Measurements from ENCODE around the gene FRAT1. TPM values are rescaled to one million over a fixed set of nuclear protein-coding genes. Genes with fewer than 3 reads are reported as not detected.
"Not testable (repeated sequence)": the region's sequence is repeated elsewhere in the genome, so short reads cannot be mapped to it uniquely, and the experiment has no call there.

Gene FRAT1, protein sequence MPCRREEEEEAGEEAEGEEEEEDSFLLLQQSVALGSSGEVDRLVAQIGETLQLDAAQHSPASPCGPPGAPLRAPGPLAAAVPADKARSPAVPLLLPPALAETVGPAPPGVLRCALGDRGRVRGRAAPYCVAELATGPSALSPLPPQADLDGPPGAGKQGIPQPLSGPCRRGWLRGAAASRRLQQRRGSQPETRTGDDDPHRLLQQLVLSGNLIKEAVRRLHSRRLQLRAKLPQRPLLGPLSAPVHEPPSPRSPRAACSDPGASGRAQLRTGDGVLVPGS
- 2.0 and 2.5 TPM in 2 replicates for total RNA-seq

DNA sequence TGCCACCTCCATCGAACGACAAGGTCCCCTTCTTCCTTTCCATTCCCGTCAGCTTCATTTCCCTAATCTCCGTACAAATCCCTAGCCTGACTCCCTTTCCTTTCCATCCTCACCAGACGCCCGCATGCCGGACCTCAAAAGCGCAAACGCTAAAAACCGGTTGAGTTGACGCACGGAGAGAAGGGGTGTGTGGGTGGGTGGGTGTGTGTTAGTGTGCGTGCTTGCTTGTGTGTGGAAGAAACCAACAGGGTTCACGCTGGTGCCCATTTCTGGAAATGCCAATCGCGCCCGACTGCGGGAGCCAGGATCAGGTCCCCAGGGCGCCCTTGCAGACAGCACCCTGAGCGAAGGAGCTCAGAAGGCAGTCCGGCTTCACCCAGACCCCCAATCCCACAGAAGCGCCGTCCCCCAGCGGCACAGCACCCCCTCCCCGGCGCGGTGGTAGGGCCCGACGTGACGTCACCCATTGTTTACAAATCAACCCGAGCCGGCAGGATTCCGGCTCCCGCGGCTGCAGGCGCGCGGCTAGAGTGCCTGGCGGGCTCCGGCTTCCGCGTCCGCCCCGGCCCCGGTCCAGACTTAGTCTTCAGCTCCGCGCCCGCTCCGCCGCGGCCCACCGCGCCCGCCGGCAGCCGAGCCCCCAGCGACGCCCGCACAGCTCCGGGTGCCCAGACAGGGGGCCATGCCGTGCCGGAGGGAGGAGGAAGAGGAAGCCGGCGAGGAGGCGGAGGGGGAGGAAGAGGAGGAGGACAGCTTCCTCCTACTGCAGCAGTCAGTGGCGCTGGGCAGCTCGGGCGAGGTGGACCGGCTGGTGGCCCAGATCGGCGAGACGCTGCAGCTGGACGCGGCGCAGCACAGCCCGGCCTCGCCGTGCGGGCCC is at the start of gene FRAT1:
TSS of gene FRAT1 (plus strand) at position 500 of the 880 bp plus-strand sequence. CDS start at position 683, 183 bp downstream.
- intact Hi-C loops (cut with micrococcal nuclease) = loop anchor here (1.0 to 5.0 kb wide), 2 partner anchors 27 to 178 kb away; partner anchors contain the start of genes ARHGAP19, MMS19 and UBTD1
- H3K9me3 Mint-ChIP-seq = no peaks in the 10 kb centered on the region
- peaks cover 23% of the 10 kb centered on the region for H3K4me1 Mint-ChIP-seq
- H3K36me3 Mint-ChIP-seq (ENCODE audit: low read depth) = peaks cover 6% of the 10 kb centered on the region
- peak within 1 kb of the TSS; percentile 99 for H3K27ac Mint-ChIP-seq
- peak; percentile 97 for DNase-seq
- H3K27me3 Mint-ChIP-seq = peaks cover 12% of the 10 kb centered on the region
- H3K4me3 Mint-ChIP-seq = peak within 1 kb of the TSS; percentile 92

DNA sequence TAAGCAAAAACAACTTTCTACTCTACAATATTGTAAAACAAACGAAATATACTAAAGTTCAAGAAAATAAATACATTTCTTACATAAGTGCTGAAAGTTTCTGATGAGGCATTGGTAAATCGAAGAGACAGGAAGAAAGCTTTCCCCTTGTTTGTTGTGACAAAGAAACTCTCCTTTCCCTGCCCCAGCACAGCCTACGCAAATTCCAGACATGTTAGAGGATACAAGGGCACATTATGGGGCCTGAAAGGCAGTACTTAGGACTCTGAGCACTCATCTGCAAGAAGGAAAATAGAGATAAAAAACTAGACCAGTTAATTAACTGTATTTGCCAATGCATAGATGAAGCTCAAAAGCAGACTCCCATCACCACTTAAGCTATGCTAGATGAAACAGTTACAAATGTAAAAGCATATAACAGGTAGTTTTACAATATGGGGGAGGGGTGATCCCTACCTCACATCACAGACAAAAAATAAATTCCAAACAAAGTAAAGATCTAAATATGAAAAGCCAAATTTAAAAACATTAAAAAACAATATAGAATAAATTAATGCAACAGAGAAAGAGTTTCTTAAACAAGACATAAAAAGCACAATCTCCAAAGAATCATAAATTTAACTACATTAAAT is 48.4 kb upstream of the FRAT1 start:
- Mint-ChIP-seq H3K27ac (no peak overlapping the region), H3K9me3 (no peaks in the 10 kb centered on the region), H3K4me1 (peaks cover 10% of the 10 kb centered on the region), H3K4me3 (no peak overlapping the region), H3K27me3 (no peaks in the 10 kb centered on the region), H3K36me3 (ENCODE audit: low read depth) (peaks cover 9% of the 10 kb centered on the region)
- intact Hi-C loops (cut with micrococcal nuclease) = no loop called here
- no peak for DNase-seq

DNA sequence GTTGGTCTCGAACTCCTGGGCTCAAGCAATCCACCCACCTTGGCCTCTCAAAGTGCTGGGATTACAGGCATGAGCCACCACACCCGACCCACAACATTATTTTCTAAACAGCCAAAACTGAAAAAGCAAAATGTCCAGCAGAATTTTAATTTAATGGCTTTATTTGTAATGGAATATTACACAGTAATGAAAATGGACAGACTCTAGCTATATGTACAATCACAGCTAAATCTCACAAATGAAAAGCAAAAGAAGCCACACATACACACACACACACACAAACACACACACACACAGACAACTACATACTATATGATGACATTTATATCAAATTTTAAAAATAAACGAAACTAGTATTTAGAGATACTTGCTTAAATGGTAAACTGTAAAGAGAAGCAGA is 45.4 kb upstream of the FRAT1 start:
- intact Hi-C loops (cut with micrococcal nuclease) = no loop called here
- H3K27me3 Mint-ChIP-seq = no peaks in the 10 kb centered on the region
- H3K4me1 Mint-ChIP-seq = peaks cover 7% of the 10 kb centered on the region
- no peak overlapping the region for H3K27ac Mint-ChIP-seq
- no peaks in the 10 kb centered on the region for H3K36me3 Mint-ChIP-seq (ENCODE audit: low read depth)
- H3K9me3 Mint-ChIP-seq = no peaks in the 10 kb centered on the region
- DNase-seq = no peak
- H3K4me3 Mint-ChIP-seq = no peak overlapping the region

DNA sequence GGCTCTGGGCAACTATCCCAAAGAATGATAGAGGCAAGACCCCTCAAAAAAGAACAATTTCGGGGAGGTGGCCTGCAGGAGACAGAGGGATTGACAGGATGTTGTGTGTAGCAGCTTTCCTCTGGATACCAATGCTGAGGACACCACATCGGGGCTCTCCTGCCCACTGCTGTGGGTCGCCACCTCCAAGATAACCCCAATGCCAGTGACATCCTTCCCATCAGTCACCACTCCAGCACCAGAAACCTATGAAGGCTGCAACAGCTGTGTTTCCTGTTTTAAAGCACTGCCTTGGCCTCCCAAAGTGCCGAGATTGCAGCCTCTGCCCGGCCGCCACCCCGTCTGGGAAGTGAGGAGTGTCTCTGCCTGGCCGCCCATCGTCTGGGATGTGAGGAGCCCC is 44.2 kb upstream of the FRAT1 start:
- DNase-seq = no peak
- Mint-ChIP-seq H3K9me3 (no peaks in the 10 kb centered on the region), H3K4me3 (no peak overlapping the region), H3K36me3 (ENCODE audit: low read depth) (no peaks in the 10 kb centered on the region), H3K4me1 (peaks cover 12% of the 10 kb centered on the region), H3K27me3 (no peaks in the 10 kb centered on the region), H3K27ac (no peak overlapping the region)
- intact Hi-C loops (cut with micrococcal nuclease) = no loop called here

DNA sequence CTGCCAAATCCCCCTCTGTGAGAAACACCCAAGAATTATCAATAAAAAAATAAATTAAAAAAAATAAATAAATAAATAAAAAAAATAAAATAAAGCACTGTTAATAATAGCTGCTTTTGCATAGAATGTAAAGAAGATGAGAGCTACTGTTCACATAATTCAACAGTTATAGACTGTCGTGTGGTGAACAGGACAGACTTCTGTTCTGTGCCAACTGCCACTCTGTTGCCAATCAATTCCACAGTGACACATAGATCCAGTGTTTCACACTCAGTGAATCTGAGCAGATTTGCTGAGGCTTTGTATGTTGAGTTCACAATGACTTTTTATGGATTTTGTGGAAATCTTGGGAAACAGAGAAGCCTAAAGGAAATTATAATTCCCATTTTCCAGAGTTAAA is 41.5 kb upstream of the FRAT1 start:
- intact Hi-C loops (cut with micrococcal nuclease) = no loop called here
- no peak overlapping the region for H3K27ac Mint-ChIP-seq

DNA sequence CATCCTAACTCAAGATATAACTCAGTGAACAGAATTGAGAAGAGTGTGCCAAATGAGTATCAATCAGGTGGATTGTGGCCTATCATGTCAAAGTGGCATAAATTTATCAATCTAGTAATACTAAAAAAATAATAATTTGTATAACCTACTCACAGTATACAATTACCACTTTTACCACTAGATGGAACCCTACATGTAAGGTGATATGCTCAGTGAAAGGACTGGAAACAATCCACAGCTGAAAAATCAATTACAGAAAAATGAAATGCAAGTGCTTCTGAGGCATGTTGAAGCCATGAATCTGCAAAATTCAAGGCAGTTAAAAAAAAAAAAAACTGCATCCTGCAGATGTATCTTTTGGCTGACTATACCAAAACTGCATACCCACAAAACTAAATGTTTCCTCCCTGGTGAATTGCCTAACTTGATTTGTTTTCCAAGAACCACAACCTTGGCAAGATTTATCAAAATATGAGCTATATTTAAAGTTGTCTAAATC is 40.5 kb upstream of the FRAT1 start:
- intact Hi-C loops (cut with micrococcal nuclease) = loop anchor here (2.0 kb wide), 1 partner anchor 54 kb away; no protein-coding TSS in a partner anchor
- no peaks in the 10 kb centered on the region for H3K9me3 Mint-ChIP-seq
- H3K4me3 Mint-ChIP-seq = no peak overlapping the region

More for the DNA sequence above, 41.5 kb upstream of the FRAT1 start:
- Mint-ChIP-seq H3K4me1 (peaks cover 20% of the 10 kb centered on the region), H3K9me3 (no peaks in the 10 kb centered on the region), H3K27me3 (no peaks in the 10 kb centered on the region), H3K36me3 (ENCODE audit: low read depth) (no peaks in the 10 kb centered on the region), H3K4me3 (no peak overlapping the region)
- DNase-seq = no peak

DNA sequence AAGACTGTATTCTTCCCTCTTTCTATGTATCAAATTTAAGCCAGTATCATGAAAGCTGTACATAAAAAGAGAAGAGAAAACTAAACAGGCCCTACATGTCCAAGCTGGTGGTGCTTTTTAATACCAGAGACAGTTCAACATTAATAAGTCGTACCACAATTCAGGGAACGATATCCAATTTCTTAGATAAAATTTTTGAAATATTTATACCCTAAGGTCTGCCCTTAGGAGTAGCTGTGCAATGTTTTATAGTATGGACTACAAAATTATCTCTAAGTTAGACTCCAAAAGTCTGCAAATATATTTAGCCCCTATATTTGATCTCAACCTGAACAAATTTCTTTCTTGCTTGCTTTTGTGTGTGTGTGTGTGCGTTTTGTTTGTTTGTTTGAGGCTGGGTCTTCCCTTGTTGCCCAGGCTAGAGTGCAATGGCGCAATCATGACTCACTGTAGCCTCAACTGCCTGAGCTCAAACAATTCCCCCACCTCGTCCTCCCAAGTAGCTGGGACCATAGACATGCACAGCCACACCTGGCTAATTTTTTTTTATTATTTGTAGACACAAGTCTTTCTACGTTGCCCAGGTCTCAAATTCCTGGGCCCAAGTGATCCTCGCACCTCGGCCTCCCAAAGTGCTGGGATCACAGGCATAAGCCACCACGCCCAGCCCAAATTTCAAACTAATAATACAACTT is 39.8 kb upstream of the FRAT1 start:
- no peak for DNase-seq
- Mint-ChIP-seq H3K36me3 (ENCODE audit: low read depth) (no peaks in the 10 kb centered on the region), H3K9me3 (no peaks in the 10 kb centered on the region), H3K4me1 (peaks cover 20% of the 10 kb centered on the region), H3K27me3 (no peaks in the 10 kb centered on the region), H3K27ac (no peak overlapping the region), H3K4me3 (no peak overlapping the region)
- intact Hi-C loops (cut with micrococcal nuclease) = loop anchor here (2.0 kb wide), 1 partner anchor 54 kb away; no protein-coding TSS in a partner anchor

More for the DNA sequence above, 40.5 kb upstream of the FRAT1 start:
- H3K27me3 Mint-ChIP-seq = no peaks in the 10 kb centered on the region
- H3K4me1 Mint-ChIP-seq = peaks cover 20% of the 10 kb centered on the region
- no peak overlapping the region for H3K27ac Mint-ChIP-seq
- no peaks in the 10 kb centered on the region for H3K36me3 Mint-ChIP-seq (ENCODE audit: low read depth)
- DNase-seq = no peak

DNA sequence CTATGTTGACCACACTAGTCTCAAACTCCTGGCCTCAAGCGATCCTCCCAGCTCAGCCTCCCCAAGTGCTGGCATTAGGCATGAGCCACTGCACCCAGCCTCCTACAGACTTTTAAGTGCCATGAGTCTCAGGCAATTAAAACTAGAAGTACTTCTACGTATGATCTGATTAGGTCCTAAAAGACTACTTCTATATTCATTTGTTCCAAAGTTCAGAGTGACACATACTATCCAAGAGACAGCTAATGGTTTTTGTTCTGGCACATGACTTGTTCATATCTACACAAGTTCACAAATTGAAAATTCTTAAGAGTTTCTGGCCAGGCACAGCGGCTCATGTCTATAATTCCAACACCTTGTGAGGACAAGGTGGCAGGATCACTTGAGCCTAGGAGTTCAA is 38.3 kb upstream of the FRAT1 start:
- Mint-ChIP-seq H3K36me3 (ENCODE audit: low read depth) (no peaks in the 10 kb centered on the region), H3K4me3 (no peak overlapping the region), H3K27me3 (no peaks in the 10 kb centered on the region), H3K4me1 (peaks cover 22% of the 10 kb centered on the region), H3K9me3 (no peaks in the 10 kb centered on the region), H3K27ac (no peak overlapping the region)
- no peak for DNase-seq
- intact Hi-C loops (cut with micrococcal nuclease) = no loop called here

DNA sequence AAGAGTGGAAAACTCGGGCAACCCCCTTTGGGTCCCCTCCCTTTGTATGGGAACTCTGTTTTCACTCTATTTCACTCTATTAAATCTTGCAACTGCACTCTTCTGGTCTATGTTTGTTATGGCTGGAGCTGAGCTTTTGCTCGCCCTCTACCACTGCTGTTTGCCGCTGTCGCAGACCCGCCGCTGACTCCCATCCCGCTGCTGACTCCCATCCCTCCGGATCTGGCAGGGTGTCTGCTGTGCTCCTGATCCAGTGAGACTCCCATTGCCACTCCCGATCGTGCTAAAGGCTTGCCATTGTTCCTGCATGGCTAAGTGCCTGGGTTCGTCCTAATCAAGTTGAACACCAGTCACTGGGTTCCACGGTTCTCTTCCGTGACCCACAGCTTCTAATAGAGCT is 29.0 kb upstream of the FRAT1 start:
- not testable (repeated sequence) for H3K36me3 Mint-ChIP-seq (ENCODE audit: low read depth); H3K4me3 Mint-ChIP-seq; DNase-seq; H3K9me3 Mint-ChIP-seq; H3K27me3 Mint-ChIP-seq; H3K27ac Mint-ChIP-seq
- intact Hi-C loops (cut with micrococcal nuclease) = loop anchor here (5.0 to 10.0 kb wide), 3 partner anchors 112 to 703 kb away; partner anchors contain the start of genes LCOR, RRP12 and TM9SF3
- peaks cover 27% of the 10 kb centered on the region for H3K4me1 Mint-ChIP-seq

DNA sequence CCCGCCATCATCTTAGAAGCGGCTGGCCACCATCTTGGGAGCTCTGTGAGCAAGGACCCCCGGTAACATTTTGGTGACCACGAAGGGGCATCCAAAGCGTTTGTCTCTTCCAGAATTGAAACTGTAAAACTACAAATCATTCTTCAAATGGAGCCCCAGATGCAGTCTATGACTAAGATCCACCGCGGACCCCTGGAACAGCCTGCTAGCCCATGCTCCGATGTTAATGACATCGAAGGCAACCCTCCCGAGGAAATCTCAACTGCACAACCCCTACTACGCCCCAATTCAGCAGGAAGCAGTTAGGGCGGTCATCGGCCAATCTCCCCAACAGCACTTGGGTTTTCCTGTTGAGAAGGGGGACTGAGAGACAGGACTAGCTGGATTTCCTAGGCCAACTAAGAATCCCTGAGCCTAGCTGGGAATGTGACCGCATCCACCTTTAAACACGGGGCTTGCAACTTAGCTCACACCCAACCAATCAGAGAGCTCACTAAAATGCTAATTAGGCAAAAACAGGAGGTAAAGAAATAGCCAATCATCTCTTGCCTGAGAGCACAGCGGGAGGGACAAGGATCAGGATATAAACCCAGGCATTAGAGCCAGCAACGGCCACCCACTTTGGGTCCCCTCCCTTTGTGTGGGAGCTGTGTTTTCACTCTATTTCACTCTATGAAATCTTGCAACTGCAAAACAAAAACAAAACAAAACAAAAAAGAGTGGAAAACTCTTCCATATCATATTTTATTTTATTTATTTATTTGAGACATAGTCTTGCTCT is 28.3 kb upstream of the FRAT1 start:
- Mint-ChIP-seq H3K4me1 (peaks cover 25% of the 10 kb centered on the region), H3K4me3 (peak overlapping the region; percentile 88)
- DNase-seq; H3K27me3 Mint-ChIP-seq; H3K27ac Mint-ChIP-seq; H3K9me3 Mint-ChIP-seq; H3K36me3 Mint-ChIP-seq (ENCODE audit: low read depth): not testable (repeated sequence)
- intact Hi-C loops (cut with micrococcal nuclease) = loop anchor here (5.0 to 10.0 kb wide), 3 partner anchors 112 to 703 kb away; partner anchors contain the start of genes LCOR, RRP12 and TM9SF3

DNA sequence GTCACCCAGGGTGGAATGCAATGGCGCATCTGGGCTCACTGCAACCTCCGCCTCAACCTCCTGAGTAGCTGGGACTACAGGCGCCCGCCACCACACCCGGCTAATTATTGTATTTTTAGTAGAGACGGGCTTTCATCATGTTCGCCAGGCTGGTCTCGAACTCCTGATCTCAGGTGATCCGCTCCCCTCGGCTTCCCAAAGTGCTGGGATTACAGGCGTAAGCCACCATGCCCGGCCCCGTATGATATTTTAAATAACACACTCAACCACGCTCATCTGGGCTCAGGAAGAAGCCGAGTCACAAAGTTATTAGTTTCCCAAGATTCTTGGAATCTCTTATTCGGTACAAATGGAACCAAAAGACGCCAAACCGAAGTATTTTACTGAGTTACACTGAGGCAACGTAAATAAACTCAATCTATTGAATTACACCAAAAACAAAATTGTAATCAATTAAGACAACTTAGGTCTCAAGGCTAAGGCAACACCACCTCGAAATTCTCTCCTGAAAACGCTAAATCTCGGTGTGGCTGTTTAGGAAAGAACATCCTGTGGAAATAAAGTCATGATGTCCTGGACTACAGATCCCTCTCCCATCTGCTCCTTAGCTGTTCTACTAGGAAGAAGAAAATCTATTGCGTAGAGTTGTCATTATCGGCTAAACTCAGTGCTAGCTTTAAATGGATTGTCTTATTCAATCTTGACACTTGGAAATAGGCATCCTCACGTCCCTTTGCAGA is 27.5 kb upstream of the FRAT1 start:
- Mint-ChIP-seq H3K4me3 (peak overlapping the region; percentile 88), H3K27ac (peak overlapping the region; percentile 87), H3K36me3 (ENCODE audit: low read depth) (peaks cover 6% of the 10 kb centered on the region), H3K4me1 (peaks cover 23% of the 10 kb centered on the region), H3K9me3 (no peaks in the 10 kb centered on the region), H3K27me3 (no peaks in the 10 kb centered on the region)
- intact Hi-C loops (cut with micrococcal nuclease) = loop anchor here (1.0 to 10.0 kb wide), 7 partner anchors 28 to 704 kb away; partner anchors contain the start of genes FRAT1, FRAT2, LCOR and MMS19
- no peak for DNase-seq

Measured in activated CD4-positive, alpha-beta T cell treated with anti-CD3 and anti-CD28 coated beads, Interleukin-2, amount 10 ng/mL, durations not matched to agents 24 days and 14 days (primary cell).